ENCODE measurements around the gene INTS6.

INTS6 gene

DNA sequence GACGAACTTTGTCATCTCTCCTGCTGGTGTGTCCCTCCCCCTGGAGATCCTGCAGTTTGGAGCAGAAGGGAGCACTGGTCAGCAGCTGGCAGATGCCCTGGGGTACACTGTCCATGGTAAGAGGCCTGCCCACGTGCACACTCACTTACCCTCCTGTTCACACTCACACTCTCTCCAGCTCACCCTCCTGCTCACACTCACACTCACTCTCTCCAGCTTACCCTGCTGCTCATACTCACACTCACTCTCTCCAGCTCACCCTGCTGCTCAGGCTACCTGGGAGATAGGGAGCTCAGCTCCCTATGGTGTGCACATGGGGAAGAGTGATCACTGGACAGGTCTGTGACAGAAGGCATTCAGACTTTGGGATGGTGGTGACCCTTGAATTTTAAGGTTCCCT, 111.6 kb downstream of the INTS6 start:
- DNase-seq, result no peak

DNA sequence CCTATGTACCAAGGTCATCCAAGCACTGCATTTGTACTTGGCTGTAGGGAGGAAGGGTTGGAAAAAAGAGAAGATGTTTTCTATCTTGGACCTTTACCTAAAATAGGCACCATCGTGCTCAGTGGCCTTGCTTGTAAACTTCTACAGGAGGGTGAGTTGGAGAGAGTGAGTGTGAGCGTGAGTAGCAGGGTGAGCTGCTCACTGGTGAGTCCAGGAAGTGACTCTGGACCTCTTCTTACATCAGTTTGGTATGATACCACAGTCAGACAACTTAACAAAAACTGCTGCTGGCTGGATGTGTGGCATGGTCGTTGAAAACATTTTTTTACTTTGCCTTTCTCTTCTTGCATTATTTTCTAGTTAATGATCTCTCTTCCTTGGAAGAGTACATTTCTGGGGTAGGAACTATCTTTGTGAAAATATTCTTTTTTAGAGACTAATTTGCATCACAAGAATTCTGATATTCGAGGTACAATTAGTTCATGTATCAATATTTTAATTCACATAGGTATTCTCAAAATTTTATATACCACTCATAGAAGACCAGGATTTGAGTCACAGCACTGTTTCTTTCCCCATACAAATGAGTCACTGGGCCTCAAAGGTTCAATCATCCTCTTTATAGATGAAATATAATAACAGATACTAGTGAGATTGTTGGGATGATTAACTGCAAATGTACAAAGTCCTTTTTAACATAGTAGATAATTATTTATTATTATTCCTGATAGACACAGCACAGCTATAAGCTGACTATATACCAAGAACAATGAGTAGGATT, 112.7 kb downstream of the INTS6 start:
- DNase-seq, result no peak

DNA sequence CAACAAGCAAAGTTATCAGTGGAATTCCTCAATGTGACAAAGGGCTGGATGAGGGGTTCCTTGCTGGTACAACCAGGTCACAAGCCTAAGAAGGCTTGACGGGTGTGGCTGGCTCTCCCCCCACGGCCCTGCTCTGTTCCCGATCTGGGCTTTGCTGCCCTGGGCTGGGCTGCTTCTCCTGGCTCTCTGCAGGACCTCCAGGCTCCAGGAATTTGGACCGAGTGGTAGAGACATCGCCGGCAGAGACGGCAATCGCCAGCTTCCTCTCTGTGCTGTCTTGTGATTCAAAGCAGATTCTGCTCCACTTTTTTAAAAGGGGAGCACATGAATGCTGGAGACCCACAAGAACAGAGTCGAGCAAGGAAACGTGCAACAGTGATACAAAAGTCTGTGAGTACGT, 113.5 kb downstream of the INTS6 start, which contains the start of gene SERPINE3:
SERPINE3 (plus strand) TSS at position 338 of the 400 bp plus-strand sequence. CDS start 1,401 bp downstream, outside the sequence.
- no peak for DNase-seq

DNA sequence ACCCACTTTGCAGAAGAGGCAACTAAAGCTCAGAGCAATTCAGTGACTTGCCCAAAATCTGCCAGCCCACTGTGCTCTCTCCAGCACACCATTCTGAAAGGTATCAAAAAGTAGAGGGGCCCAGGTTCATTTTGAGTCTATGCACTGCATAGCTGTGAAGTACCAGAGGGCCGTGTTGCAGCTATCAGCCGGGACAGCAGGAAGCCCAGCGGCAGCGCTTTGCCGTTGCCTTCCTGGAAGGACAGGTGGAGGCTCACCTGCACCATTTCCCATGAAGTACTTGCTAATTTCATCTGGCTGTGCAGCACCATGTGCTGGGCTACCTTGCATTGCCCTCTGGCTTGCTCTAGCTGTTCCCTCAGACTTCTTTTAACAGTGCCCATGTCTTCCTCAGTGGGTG, 116.1 kb downstream of the INTS6 start:
- DNase-seq, result no peak

DNA sequence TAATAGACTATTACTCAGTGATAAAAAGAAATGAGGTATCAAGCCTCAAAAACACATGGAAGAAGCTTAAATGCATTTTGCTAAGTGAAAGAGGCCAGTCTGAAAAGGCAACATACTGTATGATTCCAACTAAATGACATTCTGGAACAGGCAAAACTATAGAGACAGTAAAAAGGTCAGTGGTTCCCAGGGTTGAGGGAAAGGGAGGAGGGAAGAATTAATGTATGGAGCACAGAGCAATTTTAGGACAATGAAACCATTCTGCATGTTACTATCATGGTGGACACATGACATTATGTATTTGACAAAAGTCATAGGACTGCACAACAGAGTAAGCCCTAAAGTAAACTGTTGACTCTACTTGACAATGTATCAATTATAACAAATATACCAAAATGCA, 119.0 kb downstream of the INTS6 start:
- no peak for DNase-seq

DNA sequence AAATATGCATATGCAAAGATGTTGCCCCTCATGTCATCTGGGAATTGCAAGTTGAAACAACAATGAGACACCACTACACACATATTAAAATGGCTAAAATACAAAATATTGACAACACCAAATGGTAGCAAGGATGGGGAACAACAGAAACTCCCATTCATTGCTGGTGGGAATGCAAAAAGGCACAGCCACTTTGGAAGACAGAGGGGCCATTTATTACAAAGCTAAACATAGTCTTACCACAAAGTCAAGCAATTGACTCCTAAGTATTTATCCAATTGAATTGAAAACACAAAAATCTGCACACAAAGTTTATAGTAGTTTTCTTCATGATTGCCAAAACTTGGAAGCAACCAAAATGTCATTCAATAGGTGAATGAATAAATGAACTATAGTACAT, 119.4 kb downstream of the INTS6 start:
- no peak for DNase-seq

DNA sequence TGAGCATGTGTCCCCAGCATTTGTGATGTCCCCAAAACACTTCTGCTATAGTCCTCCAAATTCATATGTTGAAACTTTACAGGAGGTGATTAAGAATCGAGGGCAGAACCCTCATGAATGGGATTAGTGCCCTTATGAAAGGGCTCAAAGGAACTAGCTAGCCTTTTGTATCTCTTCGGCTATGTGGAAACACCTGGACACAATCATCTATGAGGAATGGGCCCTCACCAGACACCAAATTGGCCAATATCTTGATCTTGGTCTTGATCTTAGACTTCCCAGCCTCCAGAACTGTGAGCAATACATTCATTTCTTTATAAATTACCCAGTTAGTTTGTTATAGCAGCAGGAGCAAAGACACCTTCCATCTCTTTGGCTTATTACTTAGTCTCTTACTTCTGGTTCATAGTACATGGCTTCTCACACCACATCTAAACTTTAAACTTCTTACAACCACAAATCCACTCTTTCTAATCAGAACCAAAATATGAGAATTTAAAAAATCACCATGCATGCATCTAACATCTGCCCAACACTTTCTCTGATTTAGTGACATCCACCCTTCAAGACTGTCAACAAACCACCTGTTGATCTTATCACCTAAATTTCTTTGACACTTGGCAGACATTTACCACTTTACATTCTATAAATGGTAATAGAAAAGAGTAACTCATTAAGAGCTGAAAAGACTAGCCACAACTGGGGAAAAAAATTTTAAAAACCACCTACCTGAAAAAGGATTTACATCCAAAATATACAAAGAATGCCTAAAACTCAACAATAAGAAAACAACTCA, 120.1 kb downstream of the INTS6 start:
- DNase-seq, result no peak

DNA sequence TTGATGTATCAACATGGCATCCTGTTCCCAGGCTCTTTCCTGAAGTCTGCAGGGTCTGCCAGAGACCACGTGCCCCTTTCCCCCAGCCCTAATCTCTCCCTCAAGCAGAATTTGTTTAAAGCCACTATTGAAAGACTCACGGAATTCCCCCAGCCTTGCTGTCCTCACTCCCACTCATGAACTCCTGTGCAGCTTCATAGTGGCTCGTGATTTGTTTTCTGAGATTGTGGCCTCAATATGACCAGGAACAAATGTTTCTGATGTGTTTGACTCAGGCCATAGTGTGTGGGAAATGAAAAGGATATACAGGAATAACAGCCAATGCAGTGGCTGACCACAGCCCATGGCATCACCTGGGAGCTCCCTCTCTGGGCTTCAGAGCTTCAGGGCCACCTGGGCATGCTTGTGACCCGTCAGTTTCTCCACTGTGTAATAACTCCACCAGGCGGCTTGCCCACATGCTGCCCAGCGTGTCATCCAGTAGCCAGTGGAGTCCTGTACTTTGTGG, 121.4 kb downstream of the INTS6 start:
- no peak for DNase-seq

DNA sequence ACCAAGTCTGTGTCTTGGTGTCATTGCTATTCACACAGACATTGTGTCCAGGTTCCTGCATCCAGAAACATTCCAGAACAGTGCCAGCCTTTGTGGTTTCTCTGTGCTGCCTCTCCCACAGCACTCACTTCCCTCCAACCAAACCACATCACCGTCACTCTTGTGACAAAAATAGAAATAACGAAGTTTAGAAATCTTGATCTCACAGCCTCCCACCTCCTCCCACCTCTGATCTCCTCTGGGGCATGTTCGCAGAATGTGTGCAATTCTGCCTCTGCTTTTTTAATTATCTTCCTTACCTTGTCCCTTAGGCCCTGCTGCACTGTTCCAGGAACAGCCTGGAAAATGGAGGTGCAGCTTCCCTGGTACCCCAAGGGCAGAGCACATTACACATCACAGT, 122.0 kb downstream of the INTS6 start:
- no peak for DNase-seq

DNA sequence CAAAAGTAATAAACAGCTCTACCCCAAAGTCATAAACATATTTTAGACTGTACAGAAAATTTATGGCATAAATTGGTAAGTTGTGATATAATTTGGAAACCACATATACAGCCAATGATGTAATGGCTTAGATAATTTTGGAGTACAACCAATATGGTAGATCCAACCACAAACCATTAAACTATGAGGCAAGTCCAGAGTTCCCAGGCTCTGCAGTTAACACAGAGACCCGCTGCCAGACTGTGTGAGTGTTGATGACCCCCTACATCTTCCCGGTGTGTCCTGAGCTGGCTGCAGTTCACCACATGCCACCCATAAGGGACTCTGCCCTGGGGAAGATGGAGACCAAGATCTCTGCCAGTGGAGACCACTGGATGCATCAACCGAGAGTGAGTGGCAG, 123.2 kb downstream of the INTS6 start:
- DNase-seq, result no peak

DNA sequence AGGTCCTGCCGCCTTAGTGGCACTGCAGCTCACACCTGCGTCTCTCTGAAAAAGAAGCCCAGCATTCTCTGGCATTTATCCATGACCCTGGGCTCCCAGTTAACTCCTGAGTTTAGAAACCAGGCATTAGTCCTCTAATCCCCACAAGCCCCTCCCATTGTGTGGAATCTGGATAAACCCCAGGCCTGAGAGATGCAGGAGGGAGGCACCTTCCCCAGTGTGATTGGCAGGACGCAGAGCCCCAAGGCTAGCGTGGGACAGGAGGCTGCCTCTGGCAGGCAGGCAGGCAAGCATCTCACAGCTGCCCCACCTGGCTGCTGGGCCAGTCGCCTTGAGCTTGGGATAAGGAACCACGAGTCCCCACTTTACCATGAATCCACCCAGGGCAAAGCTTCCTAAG, 124.3 kb downstream of the INTS6 start:
- DNase-seq, result no peak

DNA sequence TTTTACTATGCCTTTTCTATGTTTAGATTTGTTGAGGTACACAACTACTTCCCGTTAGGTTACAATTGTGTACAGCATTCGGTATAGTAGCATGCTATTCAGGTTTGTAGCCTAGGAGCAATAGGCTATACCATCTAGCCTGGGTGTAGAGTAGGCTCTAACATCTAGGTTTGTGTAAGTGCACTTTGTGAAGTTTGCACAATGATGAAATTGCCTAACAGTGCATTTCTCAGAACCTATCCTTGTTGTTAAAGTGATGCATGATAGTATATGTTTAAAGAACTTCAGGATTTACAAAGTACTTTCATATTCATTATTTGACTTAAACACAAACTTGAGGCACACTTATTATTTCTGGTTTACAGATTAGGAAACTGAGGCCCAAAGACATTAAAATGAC, 124.9 kb downstream of the INTS6 start:
- no peak for DNase-seq

DNA sequence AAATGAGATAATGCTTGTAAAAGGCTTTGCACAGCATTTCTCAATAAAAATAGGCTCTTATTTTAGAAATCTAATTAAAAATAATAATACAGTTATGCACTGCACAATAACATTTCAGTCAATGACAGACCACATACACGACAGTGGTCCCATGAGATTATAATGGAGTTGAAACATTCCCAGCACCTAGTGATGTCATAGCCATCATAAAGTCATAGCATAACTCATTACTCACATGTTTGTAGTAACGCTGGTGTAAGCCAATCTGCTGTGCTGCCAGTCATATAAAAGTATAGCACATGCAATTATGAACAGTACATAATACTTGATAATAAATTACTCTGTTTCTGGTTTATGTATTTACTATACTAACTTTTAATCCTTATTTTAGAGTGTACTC, 126.1 kb downstream of the INTS6 start:
- no peak for DNase-seq

DNA sequence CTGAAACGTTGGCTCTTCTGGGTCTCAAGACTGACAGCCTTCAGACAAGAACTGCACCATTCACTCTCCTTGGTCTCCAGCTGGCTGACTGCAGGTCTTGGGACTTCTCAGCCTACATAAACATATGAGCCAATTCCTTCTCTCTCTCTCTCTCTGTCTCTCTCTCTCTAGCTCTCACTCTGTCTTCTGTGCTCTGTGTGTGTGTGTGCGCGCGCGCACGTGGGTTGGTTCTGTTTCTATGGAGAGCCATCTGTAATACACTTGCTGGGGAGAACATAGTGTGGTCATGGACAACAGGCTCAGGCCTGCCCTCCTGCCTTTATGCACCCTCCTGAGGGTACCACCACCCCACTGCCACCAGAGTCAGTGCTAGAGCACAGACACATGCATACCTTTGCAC, 127.0 kb downstream of the INTS6 start:
- no peak for DNase-seq

DNA sequence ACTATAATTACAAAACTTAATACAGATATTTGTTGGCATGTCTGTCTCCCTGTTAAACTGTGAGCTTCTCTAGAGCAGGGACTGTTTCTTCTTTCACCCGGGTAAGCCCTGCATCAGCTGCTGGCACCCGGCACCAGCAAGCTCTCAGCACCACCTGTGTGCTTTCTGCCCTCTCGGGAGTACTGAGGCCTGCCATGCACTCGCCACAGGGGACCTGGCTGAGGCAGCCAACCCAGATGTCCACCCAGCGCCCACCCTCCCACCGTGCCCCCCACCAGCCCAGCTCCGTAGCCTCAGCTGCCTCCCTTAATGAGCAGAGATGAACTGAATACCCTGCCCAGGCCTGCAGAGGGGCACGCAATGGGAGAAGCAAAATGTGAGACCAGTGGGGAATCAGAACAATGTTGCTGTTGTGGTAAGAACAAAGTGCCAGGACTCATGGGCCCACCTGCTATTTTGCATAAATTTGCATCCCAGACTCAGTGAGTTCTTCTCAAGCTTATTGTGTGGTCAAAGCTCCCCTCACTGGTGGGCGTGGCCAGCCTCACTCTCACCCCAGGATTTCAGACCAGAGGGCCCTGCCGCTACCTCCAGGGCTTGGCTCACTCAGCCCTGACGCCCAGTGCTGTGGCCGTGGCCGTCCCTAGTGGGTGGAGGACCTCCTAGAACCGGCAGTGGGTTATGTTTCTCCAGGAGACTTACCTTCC, 128.0 kb downstream of the INTS6 start:
- no peak for DNase-seq

DNA sequence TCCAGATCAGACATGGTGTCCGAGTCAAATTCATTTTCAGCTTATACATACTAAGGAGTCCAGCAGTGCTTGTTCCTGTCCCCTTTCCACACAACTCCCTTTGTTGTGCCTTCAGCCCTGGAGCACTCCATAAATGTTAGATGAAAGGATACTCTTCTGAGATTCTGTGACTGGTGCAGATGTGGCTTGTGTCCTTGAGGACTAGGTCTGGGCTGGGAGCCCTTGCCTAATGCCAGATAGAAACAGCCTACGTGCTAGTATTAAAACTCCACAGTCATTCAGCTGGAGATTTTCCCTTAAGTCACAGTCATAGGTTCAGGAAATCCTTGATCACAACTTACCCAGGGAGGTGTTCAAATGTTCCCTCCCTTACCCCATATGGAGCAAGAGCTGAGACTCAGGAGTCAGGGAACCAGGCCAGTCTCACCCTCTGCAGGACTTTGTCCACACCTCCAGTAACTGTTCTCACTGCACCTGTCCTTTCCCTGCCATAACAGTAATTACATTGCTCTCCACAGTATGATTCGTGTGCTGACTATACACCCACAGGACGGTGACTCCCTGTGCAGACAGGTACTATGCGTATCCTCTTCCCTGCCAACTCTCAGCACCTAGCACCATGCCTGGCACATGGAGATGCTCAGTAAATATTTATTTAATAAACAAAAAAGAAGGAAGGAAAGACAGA, 128.9 kb downstream of the INTS6 start:
- no peak for DNase-seq

DNA sequence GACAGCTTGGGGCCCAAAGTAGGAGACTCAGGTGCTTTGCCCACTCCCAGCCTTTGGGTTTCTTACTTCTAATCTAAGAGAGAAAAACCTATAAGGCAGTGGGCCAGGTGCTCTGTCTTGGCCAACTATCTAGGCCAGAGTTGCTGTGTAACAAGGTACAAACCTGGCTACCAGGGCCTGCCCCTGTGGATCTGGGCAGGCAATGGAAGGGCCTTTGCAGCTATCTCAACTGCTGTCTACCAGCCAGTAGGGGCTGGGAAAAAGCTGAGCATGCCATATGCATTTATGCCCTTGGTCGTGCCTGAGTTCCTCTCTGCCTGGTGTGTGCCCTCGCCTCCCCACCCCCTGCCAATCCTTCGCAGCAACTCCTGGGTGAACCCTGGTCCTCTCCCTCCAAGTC, 130.0 kb downstream of the INTS6 start:
- DNase-seq, result no peak

DNA sequence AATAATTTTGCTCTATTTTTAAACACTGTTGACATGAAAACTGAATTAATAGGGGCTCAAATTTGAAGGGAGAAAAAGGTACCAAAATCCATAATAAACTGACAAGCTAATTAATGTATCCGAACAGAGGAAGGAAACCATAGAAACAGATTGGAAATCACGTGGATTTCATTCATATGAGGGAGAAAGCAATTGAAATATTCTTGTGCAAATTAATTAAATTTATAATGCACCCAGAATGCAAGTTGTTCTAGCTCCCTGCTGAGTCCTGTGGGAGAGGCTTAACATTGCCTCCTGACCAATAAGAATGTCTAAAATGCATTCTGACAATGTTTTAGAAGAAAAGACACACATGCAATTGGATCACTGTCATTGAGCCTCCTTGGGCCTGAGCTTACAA, 131.0 kb downstream of the INTS6 start:
- no peak for DNase-seq

DNA sequence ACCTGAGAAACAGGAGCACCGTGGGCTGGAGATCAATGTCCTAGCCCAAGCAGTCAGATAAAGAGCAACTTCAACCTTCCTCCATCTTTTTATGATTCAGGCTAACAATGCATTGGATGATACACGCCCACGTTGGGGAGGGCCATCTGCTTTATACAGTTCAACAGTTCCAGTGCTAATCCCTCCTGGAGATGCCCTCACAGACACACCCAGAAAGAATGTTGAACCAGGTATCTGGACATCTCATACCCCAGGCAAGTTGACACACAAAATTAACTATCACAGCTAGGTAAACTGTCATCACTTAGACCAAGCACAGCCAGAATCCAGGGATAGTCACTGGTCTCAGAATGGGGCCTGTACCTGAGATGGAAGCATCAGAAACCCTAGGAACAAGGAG, 134.0 kb downstream of the INTS6 start:
- DNase-seq, result no peak

DNA sequence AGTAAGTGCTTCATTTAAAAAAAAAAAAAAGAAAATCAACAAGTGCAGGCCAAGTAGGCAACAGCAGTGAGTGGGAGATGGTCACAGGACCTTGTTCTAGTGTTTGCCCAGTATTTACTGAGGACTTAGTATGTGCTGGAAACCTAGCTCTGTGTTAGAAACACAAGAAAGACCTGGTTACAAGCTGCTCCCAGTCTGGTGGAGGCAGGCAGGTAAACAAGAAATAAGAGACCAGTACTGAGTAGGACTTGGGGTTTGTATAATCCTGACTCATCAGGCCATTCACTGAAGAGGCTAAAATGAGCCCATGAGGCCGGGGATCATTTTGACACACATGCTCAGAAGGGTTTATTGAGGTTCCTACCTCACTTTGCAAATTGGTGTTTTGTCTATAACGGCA, 134.8 kb downstream of the INTS6 start:
- no peak for DNase-seq

DNA sequence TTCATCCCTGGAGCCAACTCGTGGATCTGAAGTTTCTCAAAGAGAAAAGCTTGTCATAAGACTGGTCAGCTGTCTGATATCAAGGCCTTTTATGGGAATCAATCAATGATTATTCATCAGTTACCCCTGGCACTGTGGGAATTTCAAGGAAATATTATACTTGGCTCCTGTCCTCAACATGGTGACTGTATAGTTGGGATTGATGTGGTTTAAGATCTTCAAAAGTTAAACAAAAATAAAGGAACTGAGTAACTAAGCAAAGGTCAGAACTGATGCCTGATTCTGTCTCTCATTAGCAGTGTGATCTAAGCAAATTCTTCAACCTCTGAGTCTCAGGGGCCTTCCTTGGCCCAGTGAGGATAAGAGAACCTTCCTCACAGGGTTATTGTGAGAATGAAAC, 135.6 kb downstream of the INTS6 start:
- no peak for DNase-seq

DNA sequence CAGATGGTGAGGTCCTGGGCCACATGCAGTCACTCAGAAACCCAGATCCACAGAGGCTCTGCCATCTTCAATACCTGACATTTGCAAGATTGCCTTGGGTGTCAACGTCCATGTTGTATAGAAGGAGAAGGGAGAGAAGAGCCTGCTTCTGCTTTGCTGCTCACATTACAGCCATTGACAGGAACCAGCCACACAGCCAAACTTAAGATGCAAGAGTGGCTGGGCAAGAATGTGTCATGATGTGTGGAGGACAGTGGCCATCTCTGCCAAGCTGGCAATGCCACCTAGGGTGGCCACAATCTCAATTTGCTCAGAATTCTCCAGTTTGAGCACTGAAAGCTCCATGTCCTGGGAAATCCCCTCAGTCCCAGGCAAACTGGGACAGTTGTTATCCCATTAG, 139.2 kb downstream of the INTS6 start:
- no peak for DNase-seq

DNA sequence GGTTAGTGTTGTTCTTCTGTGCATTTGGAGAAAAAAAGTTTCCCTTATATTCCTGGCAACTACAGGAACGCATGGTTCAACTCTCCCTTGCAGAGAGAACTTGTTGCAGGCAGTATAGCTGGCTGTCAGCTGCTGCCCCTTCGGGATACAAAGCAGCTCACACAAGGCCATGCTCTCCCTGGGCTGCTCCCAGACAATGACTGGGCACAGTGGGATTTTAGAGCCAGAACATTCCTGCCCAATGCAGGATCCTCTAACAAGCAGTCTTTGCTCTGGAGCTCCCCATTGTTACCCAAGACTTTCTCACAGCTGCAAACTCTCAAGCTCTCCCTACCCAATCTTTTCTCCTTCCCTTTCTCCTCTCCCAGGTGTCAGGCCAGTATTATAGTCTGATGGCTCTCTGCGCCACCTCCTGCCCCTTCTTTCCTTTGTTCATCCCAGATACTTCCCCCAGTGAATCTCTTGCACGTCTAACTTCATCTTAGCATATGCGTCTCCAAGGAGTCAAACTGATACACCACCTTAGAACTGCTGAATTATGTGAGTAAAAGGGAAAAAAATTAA, 140.8 kb downstream of the INTS6 start:
- no peak for DNase-seq
